Astrocyte (in vitro differentiated cells and primary cell): ENCODE data around the gene NRK. TPM values are rescaled to one million over a fixed set of nuclear protein-coding genes. Genes with fewer than 3 reads are reported as not detected.
"Not testable (repeated sequence)": the region's sequence is repeated elsewhere in the genome, so short reads cannot be mapped to it uniquely, and the experiment has no call there.

Experiments used
- DNase-seq: peaks from one replicate; pipeline ENCODE4 v3.0.0-alpha.2; 2010; ENCODE audit warnings: low read depth
- FAIRE-seq: peaks from 2 replicates; lab custom pipeline; 2011; peaks lifted over from hg19 to GRCh38; lab: Jason Lieb, UNC
- H2AFZ ChIP-seq: 2 replicates; pipeline ENCODE4 v1.6.0; 2012; ENCODE audit warnings: low read depth, low read length, inconsistent platforms
- H3K27ac ChIP-seq: 2 replicates; pipeline ENCODE4 v1.5.1; 2011; ENCODE audit warnings: low read depth, low read length, inconsistent platforms
- H3K27me3 ChIP-seq: 2 replicates; pipeline ENCODE4 v1.6.0; 2011; ENCODE audit warnings: low read length, inconsistent platforms; ENCODE audit not compliant: insufficient read depth
- H3K36me3 ChIP-seq: 2 replicates; pipeline ENCODE4 v1.5.1; 2011; ENCODE audit warnings: low read length, inconsistent platforms; ENCODE audit not compliant: insufficient read depth
- H3K4me1 ChIP-seq: 2 replicates; pipeline ENCODE4 v1.5.1; 2011; ENCODE audit warnings: low read length, inconsistent platforms; ENCODE audit not compliant: insufficient read depth
- H3K4me2 ChIP-seq: 2 replicates; pipeline ENCODE4 v1.6.0; 2012; ENCODE audit warnings: low read length, inconsistent platforms
- H3K4me3 ChIP-seq: 2 replicates; pipeline ENCODE4 v1.5.1; 2011; ENCODE audit warnings: low read depth, mild to moderate bottlenecking, low read length, inconsistent platforms; ENCODE audit not compliant: insufficient read depth
- H3K79me2 ChIP-seq: 2 replicates; pipeline ENCODE4 v1.6.0; 2012; ENCODE audit warnings: mild to moderate bottlenecking, low read length, inconsistent platforms; ENCODE audit not compliant: insufficient read depth
- H3K9ac ChIP-seq: 2 replicates; pipeline ENCODE4 v1.6.0; 2012; ENCODE audit warnings: mild to moderate bottlenecking, low read length, inconsistent platforms
- H3K9me3 ChIP-seq: 2 replicates; pipeline ENCODE4 v1.5.1; 2012; ENCODE audit warnings: low read depth, mild to moderate bottlenecking, low read length, inconsistent platforms; ENCODE audit not compliant: insufficient read depth
- H4K20me1 ChIP-seq: 2 replicates; pipeline ENCODE4 v1.6.0; 2012; ENCODE audit warnings: low read length, inconsistent platforms; ENCODE audit not compliant: insufficient read depth
- H3K27ac Mint-ChIP-seq: one replicate; pipeline ENCODE4 v1.8.0; 2021; ENCODE audit warnings: mild to moderate bottlenecking, mixed read lengths; ENCODE audit not compliant: unreplicated experiment
- H3K27me3 Mint-ChIP-seq: one replicate; pipeline ENCODE4 v1.8.0; 2021; ENCODE audit warnings: low read depth, mixed read lengths; ENCODE audit not compliant: unreplicated experiment
- H3K36me3 Mint-ChIP-seq: one replicate; pipeline ENCODE4 v1.8.0; 2021; ENCODE audit warnings: low read depth, mixed read lengths; ENCODE audit not compliant: unreplicated experiment
- H3K4me1 Mint-ChIP-seq: one replicate; pipeline ENCODE4 v1.8.0; 2021; ENCODE audit warnings: low read depth, mixed read lengths; ENCODE audit not compliant: unreplicated experiment
- H3K4me3 Mint-ChIP-seq: one replicate; pipeline ENCODE4 v1.8.0; 2021; ENCODE audit warnings: mild to moderate bottlenecking, moderate library complexity, mixed read lengths; ENCODE audit not compliant: unreplicated experiment
- H3K9me3 Mint-ChIP-seq: one replicate; pipeline ENCODE4 v1.8.0; 2021; ENCODE audit warnings: mild to moderate bottlenecking, mixed read lengths; ENCODE audit not compliant: unreplicated experiment
- EZH2 ChIP-seq: IDR thresholded peaks from 2 replicates; pipeline ENCODE4 v1.6.1; 2012; ENCODE audit warnings: mild to moderate bottlenecking, low read length, inconsistent platforms; ENCODE audit not compliant: insufficient read depth
- total RNA-seq: library from RNA; stranded (reverse); gene quantifications from 2 replicates; pipeline ENCODE4 v1.2.1, GENCODE V29; 2021
- TF ChIP-seq, protein P1 (sequence below): IDR thresholded peaks from 2 replicates; pipeline ENCODE4 v1.5.1; 2011; ENCODE audit warnings: low read depth, mild to moderate bottlenecking, inconsistent platforms, low read length, moderate library complexity; ENCODE audit not compliant: insufficient read depth

Gene NRK
- total RNA-seq, 1 donor from 2014 or later, result 20.1 TPM

DNA sequence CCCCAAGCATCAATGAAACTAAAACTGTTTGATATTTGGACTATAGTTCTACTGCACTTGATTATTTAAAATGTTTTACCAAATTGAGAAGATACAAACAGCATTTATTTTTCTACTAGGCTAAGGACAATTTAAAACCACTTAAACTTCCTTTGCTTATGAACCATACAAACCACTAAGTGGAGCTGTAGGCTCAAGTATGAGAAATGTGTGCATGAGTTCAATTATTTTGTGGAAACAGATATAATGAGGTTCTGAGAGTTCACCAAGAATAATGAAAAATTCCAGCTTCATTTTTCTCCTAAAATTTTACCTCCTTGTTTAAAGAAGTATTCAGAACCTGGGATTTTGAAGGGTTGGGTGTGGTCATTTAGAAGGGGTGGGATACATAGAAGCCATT lies 153.0 kb downstream of the NRK start:
- Mint-ChIP-seq H3K36me3 (no peaks in the 10 kb centered on the region), H3K27ac (no peak overlapping the region), H3K4me1 (no peaks in the 10 kb centered on the region), H3K27me3 (peaks cover 2% of the 10 kb centered on the region), H3K9me3 (peaks cover 1% of the 10 kb centered on the region), H3K4me3 (no peak overlapping the region)
- Histone ChIP-seq H3K4me1 (no peaks in the 10 kb centered on the region), H3K4me2 (no peak overlapping the region), H3K9me3 (no peaks in the 10 kb centered on the region), H3K4me3 (no peak overlapping the region), H3K27ac (no peak overlapping the region), H3K79me2 (no peaks in the 10 kb centered on the region), H3K27me3 (no peaks in the 10 kb centered on the region), H3K9ac (no peak overlapping the region), H3K36me3 (no peaks in the 10 kb centered on the region), H4K20me1 (no peaks in the 10 kb centered on the region), H2AFZ (no peak overlapping the region)
- peak; percentile 80 for FAIRE-seq
- TF ChIP-seq, protein P1, sequence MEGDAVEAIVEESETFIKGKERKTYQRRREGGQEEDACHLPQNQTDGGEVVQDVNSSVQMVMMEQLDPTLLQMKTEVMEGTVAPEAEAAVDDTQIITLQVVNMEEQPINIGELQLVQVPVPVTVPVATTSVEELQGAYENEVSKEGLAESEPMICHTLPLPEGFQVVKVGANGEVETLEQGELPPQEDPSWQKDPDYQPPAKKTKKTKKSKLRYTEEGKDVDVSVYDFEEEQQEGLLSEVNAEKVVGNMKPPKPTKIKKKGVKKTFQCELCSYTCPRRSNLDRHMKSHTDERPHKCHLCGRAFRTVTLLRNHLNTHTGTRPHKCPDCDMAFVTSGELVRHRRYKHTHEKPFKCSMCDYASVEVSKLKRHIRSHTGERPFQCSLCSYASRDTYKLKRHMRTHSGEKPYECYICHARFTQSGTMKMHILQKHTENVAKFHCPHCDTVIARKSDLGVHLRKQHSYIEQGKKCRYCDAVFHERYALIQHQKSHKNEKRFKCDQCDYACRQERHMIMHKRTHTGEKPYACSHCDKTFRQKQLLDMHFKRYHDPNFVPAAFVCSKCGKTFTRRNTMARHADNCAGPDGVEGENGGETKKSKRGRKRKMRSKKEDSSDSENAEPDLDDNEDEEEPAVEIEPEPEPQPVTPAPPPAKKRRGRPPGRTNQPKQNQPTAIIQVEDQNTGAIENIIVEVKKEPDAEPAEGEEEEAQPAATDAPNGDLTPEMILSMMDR, result no peak
- TF ChIP-seq EZH2, result no peak
- no peak for DNase-seq

- Mint-ChIP-seq H3K36me3 (no peaks in the 10 kb centered on the region), H3K4me1 (no peaks in the 10 kb centered on the region), H3K4me3 (no peak overlapping the region), H3K27me3 (no peaks in the 10 kb centered on the region), H3K27ac (no peak overlapping the region), H3K9me3 (peaks cover 1% of the 10 kb centered on the region)
- DNase-seq, result no peak
- no peaks in the 10 kb centered on the region for H3K79me2 ChIP-seq
- no peaks in the 10 kb centered on the region for H3K27me3 ChIP-seq
- H3K27ac ChIP-seq, result no peak overlapping the region
- H3K4me3 ChIP-seq, result no peak overlapping the region
- TF ChIP-seq EZH2, result no peak
- TF ChIP-seq, protein P1, result no peak
- no peak overlapping the region for H3K9ac ChIP-seq
- H3K4me2 ChIP-seq, result no peak overlapping the region
- H3K4me1 ChIP-seq, result no peaks in the 10 kb centered on the region
- no peak overlapping the region for H2AFZ ChIP-seq
- FAIRE-seq, result no peak
- H3K9me3 ChIP-seq, result no peaks in the 10 kb centered on the region
- H4K20me1 ChIP-seq, result no peaks in the 10 kb centered on the region
- no peaks in the 10 kb centered on the region for H3K36me3 ChIP-seq
Observed at GRCh38 chrX:105981772-105982485, 159.6 kb downstream of the NRK start.

DNA sequence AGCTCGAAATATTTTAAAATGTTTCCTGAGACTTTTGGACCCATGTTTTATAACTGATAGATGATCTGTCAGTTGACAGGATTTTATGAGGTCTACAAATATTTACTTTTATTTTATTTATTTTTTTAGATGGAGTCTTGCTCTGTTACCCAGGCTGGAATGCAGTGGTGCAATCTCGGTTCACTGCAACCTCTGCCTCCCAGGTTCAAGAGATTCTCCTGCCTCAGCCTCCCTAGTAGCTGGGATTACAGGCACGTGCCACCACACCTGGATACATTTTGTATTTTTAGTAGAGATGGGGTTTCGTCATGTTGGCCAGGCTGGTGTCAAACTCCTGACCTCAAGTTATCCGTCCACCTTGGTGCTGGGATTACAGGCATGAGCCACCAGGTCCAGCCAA lies 166.1 kb downstream of the NRK start:
- FAIRE-seq, H3K9me3 Mint-ChIP-seq, H3K4me3 ChIP-seq, H3K4me3 Mint-ChIP-seq, H3K4me1 ChIP-seq, H3K4me2 ChIP-seq, H3K36me3 Mint-ChIP-seq, H3K27ac Mint-ChIP-seq, H3K27ac ChIP-seq, DNase-seq, H3K4me1 Mint-ChIP-seq, H3K27me3 ChIP-seq, H3K36me3 ChIP-seq, H3K27me3 Mint-ChIP-seq, H3K9ac ChIP-seq, H2AFZ ChIP-seq, H3K9me3 ChIP-seq, H3K79me2 ChIP-seq, H4K20me1 ChIP-seq: not testable (repeated sequence)
